ENCODE measurements around the gene MRPL55.
A peak's percentile ranks its signal among the peaks of the same experiment; 100 is the strongest.

DNA sequence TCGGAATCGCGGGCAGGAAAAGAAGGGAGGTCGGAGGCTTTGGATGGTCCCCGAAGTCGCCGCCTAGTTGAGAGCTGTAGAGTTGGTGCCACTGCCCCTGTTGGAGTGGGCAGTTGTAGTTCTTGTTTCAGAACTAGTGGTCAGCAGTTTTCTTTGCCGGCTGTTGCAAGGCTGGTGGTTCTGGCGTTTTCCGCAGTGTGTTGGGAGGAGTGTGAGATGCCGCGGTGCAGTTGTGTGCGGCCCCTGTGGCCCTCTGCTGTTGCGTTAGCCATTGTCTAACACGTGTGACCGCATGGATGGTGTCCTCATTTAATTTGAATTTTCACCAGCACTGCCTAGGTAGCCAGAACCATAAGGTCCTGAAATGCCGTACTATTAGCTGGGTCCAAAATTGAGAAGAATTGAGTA lies 25.2 kb downstream of the MRPL55 start:
- TF ChIP-seq EZH2phosphoT487 (IDR thresholded peaks at IDR 0.05; ENCODE audit: low read length): no peak
- TF ChIP-seq, protein P1, sequence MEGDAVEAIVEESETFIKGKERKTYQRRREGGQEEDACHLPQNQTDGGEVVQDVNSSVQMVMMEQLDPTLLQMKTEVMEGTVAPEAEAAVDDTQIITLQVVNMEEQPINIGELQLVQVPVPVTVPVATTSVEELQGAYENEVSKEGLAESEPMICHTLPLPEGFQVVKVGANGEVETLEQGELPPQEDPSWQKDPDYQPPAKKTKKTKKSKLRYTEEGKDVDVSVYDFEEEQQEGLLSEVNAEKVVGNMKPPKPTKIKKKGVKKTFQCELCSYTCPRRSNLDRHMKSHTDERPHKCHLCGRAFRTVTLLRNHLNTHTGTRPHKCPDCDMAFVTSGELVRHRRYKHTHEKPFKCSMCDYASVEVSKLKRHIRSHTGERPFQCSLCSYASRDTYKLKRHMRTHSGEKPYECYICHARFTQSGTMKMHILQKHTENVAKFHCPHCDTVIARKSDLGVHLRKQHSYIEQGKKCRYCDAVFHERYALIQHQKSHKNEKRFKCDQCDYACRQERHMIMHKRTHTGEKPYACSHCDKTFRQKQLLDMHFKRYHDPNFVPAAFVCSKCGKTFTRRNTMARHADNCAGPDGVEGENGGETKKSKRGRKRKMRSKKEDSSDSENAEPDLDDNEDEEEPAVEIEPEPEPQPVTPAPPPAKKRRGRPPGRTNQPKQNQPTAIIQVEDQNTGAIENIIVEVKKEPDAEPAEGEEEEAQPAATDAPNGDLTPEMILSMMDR (IDR thresholded peaks at IDR 0.05; ENCODE audit: low read length): peak; percentile 4; the same call in 1 of the 2 replicates
